Hepatocyte (in vitro differentiated cells): ENCODE results near the gene CCDC174.

ENCODE experiments used
- EZH2 ChIP-seq: fragments of 200-600 bp; sonication (generic); IDR thresholded peaks from 2 replicates; pipeline ENCODE4 v1.6.1; 2016; ENCODE audit warnings: antibody characterized with exemption, mild to moderate bottlenecking, borderline replicate concordance
- EZH2phosphoT487 ChIP-seq: fragments of 200-600 bp; sonication (generic); IDR thresholded peaks from one replicate; pipeline ENCODE4 v1.6.1; 2018; ENCODE audit warnings: antibody characterized with exemption, mild to moderate bottlenecking, low read depth, moderate library complexity; ENCODE audit not compliant: unreplicated experiment, severe bottlenecking
- TF ChIP-seq, protein P1 (sequence below): fragments of 200-600 bp; sonication (generic); IDR thresholded peaks from 2 replicates; pipeline ENCODE4 v1.5.1; 2016; ENCODE audit warnings: antibody characterized with exemption, mild to moderate bottlenecking; ENCODE audit not compliant: poor library complexity

DNA sequence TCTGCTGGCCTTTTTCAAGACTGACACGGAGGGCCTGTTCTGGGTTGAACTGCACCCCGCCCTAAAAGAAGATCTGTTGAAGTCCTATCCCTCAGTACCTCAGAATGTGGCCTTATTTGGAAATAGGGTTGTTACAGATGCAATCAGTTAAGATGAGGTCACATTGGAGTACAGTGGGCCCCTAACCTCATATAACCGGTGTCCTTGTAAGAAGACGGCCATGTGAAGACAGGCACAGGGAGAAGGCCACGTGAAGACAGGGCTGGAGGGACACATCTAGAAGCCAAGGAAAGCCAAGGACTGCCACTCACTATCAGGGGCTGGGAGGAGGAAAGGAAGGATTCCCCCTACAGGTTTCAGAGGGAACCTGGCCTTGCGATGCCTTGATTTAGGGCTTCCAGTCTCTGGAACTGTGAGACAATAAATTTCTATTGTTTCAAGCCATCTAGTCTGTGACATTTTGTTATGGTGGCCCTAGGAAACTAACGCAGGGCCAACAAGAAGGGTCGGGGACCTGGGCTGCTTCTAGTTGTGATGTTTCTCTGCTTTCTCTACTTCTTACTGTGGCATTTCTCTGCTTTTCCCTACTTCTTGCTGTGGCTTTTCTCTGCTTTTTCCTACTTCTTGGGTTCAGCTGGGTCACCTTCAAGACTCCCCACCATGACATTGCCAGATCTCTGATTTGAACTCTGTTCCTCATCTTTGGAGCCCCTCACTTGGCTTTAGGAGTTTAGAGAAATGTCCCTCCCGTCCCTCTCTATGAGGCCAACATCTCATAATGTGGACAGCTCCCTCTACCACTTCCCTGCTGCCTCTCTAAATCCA is 4.8 kb upstream of the CCDC174 start:
- TF ChIP-seq EZH2 (no peak), EZH2phosphoT487 (no peak)
- TF ChIP-seq, protein P1, sequence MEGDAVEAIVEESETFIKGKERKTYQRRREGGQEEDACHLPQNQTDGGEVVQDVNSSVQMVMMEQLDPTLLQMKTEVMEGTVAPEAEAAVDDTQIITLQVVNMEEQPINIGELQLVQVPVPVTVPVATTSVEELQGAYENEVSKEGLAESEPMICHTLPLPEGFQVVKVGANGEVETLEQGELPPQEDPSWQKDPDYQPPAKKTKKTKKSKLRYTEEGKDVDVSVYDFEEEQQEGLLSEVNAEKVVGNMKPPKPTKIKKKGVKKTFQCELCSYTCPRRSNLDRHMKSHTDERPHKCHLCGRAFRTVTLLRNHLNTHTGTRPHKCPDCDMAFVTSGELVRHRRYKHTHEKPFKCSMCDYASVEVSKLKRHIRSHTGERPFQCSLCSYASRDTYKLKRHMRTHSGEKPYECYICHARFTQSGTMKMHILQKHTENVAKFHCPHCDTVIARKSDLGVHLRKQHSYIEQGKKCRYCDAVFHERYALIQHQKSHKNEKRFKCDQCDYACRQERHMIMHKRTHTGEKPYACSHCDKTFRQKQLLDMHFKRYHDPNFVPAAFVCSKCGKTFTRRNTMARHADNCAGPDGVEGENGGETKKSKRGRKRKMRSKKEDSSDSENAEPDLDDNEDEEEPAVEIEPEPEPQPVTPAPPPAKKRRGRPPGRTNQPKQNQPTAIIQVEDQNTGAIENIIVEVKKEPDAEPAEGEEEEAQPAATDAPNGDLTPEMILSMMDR, result no peak
